GM12892 (cell line): ENCODE measurements around the gene PACS1.

Source experiments
- DNase-seq: peaks from one replicate; pipeline ENCODE4 v3.0.0; 2011; ENCODE audit not compliant: insufficient read length
- FAIRE-seq: peaks from 2 replicates; lab custom pipeline; 2011; peaks lifted over from hg19 to GRCh38; lab: Jason Lieb, UNC
- POLR2A ChIP-seq: IDR thresholded peaks from 2 replicates; pipeline ENCODE4 v1.6.1; 2011; ENCODE audit warnings: low read depth, low read length, control low read depth
- POLR2AphosphoS5 ChIP-seq: IDR thresholded peaks from 2 replicates; pipeline ENCODE4 v1.6.1; 2011; ENCODE audit warnings: low read depth, low read length, control low read depth
- TAF1 ChIP-seq: IDR thresholded peaks from 2 replicates; pipeline ENCODE4 v1.6.1; 2011; ENCODE audit warnings: low read depth, mild to moderate bottlenecking, control low read depth, low read length, borderline replicate concordance

The PACS1 gene

GRCh38 chr11:66230978-66231377 lies 160.9 kb downstream of the PACS1 start:
- DNase-seq (no peak), FAIRE-seq (no peak)
- TF ChIP-seq POLR2A (no peak), POLR2AphosphoS5 (no peak), TAF1 (no peak)

GRCh38 chr11:66231561-66231960 lies 161.5 kb downstream of the PACS1 start:
- TF ChIP-seq TAF1, result no peak
- TF ChIP-seq POLR2A, result no peak
- no peak for TF ChIP-seq POLR2AphosphoS5
- FAIRE-seq (no peak), DNase-seq (no peak)

- FAIRE-seq (no peak), DNase-seq (no peak)
- TF ChIP-seq POLR2AphosphoS5, result no peak
- TF ChIP-seq POLR2A, result no peak
Observed at GRCh38 chr11:66232769-66233168, 162.7 kb downstream of the PACS1 start.

- DNase-seq (no peak), FAIRE-seq (no peak)
- no peak for TF ChIP-seq TAF1
- no peak for TF ChIP-seq POLR2AphosphoS5
- no peak for TF ChIP-seq POLR2A
Observed at GRCh38 chr11:66233301-66233700, 163.2 kb downstream of the PACS1 start.

- FAIRE-seq, result no peak
- no peak for DNase-seq
- TF ChIP-seq TAF1 (no peak), POLR2AphosphoS5 (no peak), POLR2A (no peak)
Observed at GRCh38 chr11:66235141-66235540, 165.1 kb downstream of the PACS1 start.

- FAIRE-seq, result no peak
- no peak for DNase-seq
- TF ChIP-seq POLR2A (no peak), POLR2AphosphoS5 (no peak), TAF1 (no peak)
Observed at GRCh38 chr11:66237867-66238266, 167.8 kb downstream of the PACS1 start.

- no peak for DNase-seq
- TF ChIP-seq TAF1 (no peak), POLR2AphosphoS5 (no peak), POLR2A (no peak)
- FAIRE-seq, result no peak
Observed at GRCh38 chr11:66238786-66239413, 168.8 kb downstream of the PACS1 start.

- DNase-seq, result no peak
- no peak for FAIRE-seq
- TF ChIP-seq TAF1, result no peak
- TF ChIP-seq POLR2A, result no peak
- TF ChIP-seq POLR2AphosphoS5, result no peak
Observed at GRCh38 chr11:66239511-66239910, 169.4 kb downstream of the PACS1 start.

- no peak for FAIRE-seq
- TF ChIP-seq POLR2AphosphoS5 (no peak), TAF1 (no peak), POLR2A (no peak)
- no peak for DNase-seq
Observed at GRCh38 chr11:66239998-66240780, 170.1 kb downstream of the PACS1 start.

GRCh38 chr11:66240781-66241136 lies 170.7 kb downstream of the PACS1 start:
- FAIRE-seq (no peak), DNase-seq (no peak)
- TF ChIP-seq POLR2AphosphoS5 (no peak), POLR2A (no peak), TAF1 (no peak)

- DNase-seq (no peak), FAIRE-seq (no peak)
- TF ChIP-seq POLR2AphosphoS5 (no peak), POLR2A (no peak), TAF1 (no peak)
Observed at GRCh38 chr11:66242095-66242765, 172.2 kb downstream of the PACS1 start.
